OCI-LY7 (cell line): Measurements from ENCODE around the gene GALNT17.

Source experiments
- CTCF ChIP-seq: fragments of 200-600 bp; sonication (generic); conservative IDR thresholded peaks from 2 replicates; pipeline ENCODE4 v1.5.1; 2014; ENCODE audit warnings: mild to moderate bottlenecking, antibody characterized with exemption, low read length, moderate library complexity, mixed read lengths
- EZH2phosphoT487 ChIP-seq: fragments of 200-600 bp; sonication (generic); IDR thresholded peaks from 2 replicates; pipeline ENCODE4 v1.6.1; 2018; ENCODE audit warnings: low read depth, borderline replicate concordance, mild to moderate bottlenecking, mixed run types, antibody characterized with exemption, low read length, moderate library complexity, mixed read lengths

GRCh38 chr7:71332207-71332606 lies 200.3 kb downstream of the GALNT17 start:
- no peak for TF ChIP-seq CTCF
- TF ChIP-seq EZH2phosphoT487, result no peak
